ENCODE results near the gene SPATA1. TPM values are rescaled to one million over a fixed set of nuclear protein-coding genes. Genes with fewer than 3 reads are reported as not detected.

Gene SPATA1
- total RNA-seq, 1 experiment from 2014 or later = 0.85 TPM

- DNase-seq (ENCODE audit: low spot score) (no peak), ATAC-seq (no peak)
- POLR2A ChIA-PET = no interaction called here
- Mint-ChIP-seq H3K36me3 (no peaks in the 10 kb centered on the region), H3K4me1 (no peaks in the 10 kb centered on the region), H3K4me3 (no peak overlapping the region), H3K27me3 (ENCODE audit: low read depth) (no peaks in the 10 kb centered on the region), H3K27ac (no peak overlapping the region), H3K9me3 (no peaks in the 10 kb centered on the region)
- TF ChIP-seq ESRRA (CRISPR knock-in tag; IDR thresholded peaks at IDR 0.05; ENCODE audit: borderline replicate concordance) (no peak), MXD4 (CRISPR knock-in tag; IDR thresholded peaks at IDR 0.05; ENCODE audit: borderline replicate concordance) (no peak), E2F4 (CRISPR knock-in tag; IDR thresholded peaks at IDR 0.05; ENCODE audit: borderline replicate concordance, low read depth) (no peak), CDX4 (CRISPR knock-in tag; IDR thresholded peaks at IDR 0.05; ENCODE audit: borderline replicate concordance) (no peak), NR3C1 (CRISPR knock-in tag; conservative IDR thresholded peaks at IDR 0.05; ENCODE audit: low read depth) (no peak), FOXP4 (CRISPR knock-in tag; IDR thresholded peaks at IDR 0.05) (no peak), ZNF532 (CRISPR knock-in tag; IDR thresholded peaks at IDR 0.05; ENCODE audit: borderline replicate concordance) (no peak), ZNF317 (CRISPR knock-in tag; IDR thresholded peaks at IDR 0.05; ENCODE audit: borderline replicate concordance, low read depth) (no peak), NFYB (CRISPR knock-in tag; conservative IDR thresholded peaks at IDR 0.05; ENCODE audit: low read depth) (no peak)
- CTCF ChIA-PET = no interaction called here
These were observed 34.6 kb downstream of the SPATA1 start for GRCh38 chr1:84540759-84541158.

GRCh38 chr1:84541679-84542078 is 35.5 kb downstream of the SPATA1 start:
- DNase-seq (ENCODE audit: low spot score) (no peak), ATAC-seq (no peak)
- ChIA-PET POLR2A (no interaction called here), CTCF (no interaction called here)
- H3K27me3 Mint-ChIP-seq (ENCODE audit: low read depth) = no peaks in the 10 kb centered on the region
- H3K9me3 Mint-ChIP-seq = no peaks in the 10 kb centered on the region
- H3K4me3 Mint-ChIP-seq = no peak overlapping the region
- no peak overlapping the region for H3K27ac Mint-ChIP-seq
- no peaks in the 10 kb centered on the region for H3K4me1 Mint-ChIP-seq
- no peak for TF ChIP-seq NR1H2 (CRISPR knock-in tag; IDR thresholded peaks at IDR 0.05)
- TF ChIP-seq ZNF232 (CRISPR knock-in tag; IDR thresholded peaks at IDR 0.05) = no peak
- TF ChIP-seq OVOL2 (CRISPR knock-in tag; IDR thresholded peaks at IDR 0.05; ENCODE audit: borderline replicate concordance) = no peak
- no peak for TF ChIP-seq EMX1 (CRISPR knock-in tag; IDR thresholded peaks at IDR 0.05)
- TF ChIP-seq CTCF (IDR thresholded peaks at IDR 0.05) = no peak
- no peaks in the 10 kb centered on the region for H3K36me3 Mint-ChIP-seq
